ENCODE results near the gene SCRT2. TPM values are rescaled to one million over a fixed set of nuclear protein-coding genes. Genes with fewer than 3 reads are reported as not detected.

SCRT2 gene
- total RNA-seq, 4 donors from 2014 or later: not detected

DNA sequence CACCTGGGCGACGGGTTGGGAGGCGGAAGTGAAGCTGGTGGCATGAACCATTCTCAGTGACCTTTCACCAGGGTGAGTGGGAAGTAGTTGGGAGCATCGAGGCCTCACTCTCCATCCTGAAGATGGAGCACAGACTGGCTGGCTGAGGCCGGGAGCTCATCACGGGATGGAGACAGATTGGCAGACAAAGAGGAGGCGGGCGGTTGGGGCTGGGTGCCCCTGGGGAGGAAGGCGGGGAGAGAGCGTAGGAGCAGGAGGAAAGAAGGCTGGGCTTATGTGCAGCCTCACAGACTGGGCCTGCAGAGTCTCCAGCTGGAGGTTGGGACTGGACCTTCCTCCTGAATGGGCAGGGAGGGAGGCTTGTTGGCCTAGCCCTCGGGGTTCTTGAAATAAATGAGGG lies 44.2 kb upstream of the SCRT2 start:
- DNase-seq (ENCODE audit: low spot score in 2 of 2): no peak
- TF ChIP-seq, protein P1, sequence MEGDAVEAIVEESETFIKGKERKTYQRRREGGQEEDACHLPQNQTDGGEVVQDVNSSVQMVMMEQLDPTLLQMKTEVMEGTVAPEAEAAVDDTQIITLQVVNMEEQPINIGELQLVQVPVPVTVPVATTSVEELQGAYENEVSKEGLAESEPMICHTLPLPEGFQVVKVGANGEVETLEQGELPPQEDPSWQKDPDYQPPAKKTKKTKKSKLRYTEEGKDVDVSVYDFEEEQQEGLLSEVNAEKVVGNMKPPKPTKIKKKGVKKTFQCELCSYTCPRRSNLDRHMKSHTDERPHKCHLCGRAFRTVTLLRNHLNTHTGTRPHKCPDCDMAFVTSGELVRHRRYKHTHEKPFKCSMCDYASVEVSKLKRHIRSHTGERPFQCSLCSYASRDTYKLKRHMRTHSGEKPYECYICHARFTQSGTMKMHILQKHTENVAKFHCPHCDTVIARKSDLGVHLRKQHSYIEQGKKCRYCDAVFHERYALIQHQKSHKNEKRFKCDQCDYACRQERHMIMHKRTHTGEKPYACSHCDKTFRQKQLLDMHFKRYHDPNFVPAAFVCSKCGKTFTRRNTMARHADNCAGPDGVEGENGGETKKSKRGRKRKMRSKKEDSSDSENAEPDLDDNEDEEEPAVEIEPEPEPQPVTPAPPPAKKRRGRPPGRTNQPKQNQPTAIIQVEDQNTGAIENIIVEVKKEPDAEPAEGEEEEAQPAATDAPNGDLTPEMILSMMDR (IDR thresholded peaks at IDR 0.05): no peak
- no peak for TF ChIP-seq POLR2A (IDR thresholded peaks at IDR 0.05)
- no peak for TF ChIP-seq EP300 (IDR thresholded peaks at IDR 0.05)
- Histone ChIP-seq H3K27me3 (peaks cover 0 to 42% of the 10 kb centered on the region in 2 donors), H3K36me3 (no peaks in the 10 kb centered on the region), H3K4me3 (no peak overlapping the region), H3K27ac (no peak overlapping the region), H3K4me1 (no peaks in the 10 kb centered on the region), H3K9me3 (peaks cover 0 to 2% (median under 1%) of the 10 kb centered on the region in 4 donors)
- WGBS, 2 donors: 18 to 37% methylated on average over 8 to 11 of the region's 11 CpGs

GRCh38 chr20:719068-719467 lies 43.5 kb upstream of the SCRT2 start:
- Histone ChIP-seq H3K9me3 (peaks cover 0 to 9% (median 2%) of the 10 kb centered on the region in 4 donors), H3K36me3 (no peaks in the 10 kb centered on the region), H3K27ac (no peak overlapping the region), H3K27me3 (peaks cover 0 to 37% of the 10 kb centered on the region in 2 donors), H3K4me3 (no peak overlapping the region), H3K4me1 (no peaks in the 10 kb centered on the region)
- WGBS, 2 donors: 81 to 89% methylated on average over 5 of the region's 5 CpGs
- TF ChIP-seq EP300 (IDR thresholded peaks at IDR 0.05) (no peak), POLR2A (IDR thresholded peaks at IDR 0.05) (no peak)
- TF ChIP-seq, protein P1 (IDR thresholded peaks at IDR 0.05): no peak
- DNase-seq (ENCODE audit: low spot score in 2 of 2): no peak

DNA sequence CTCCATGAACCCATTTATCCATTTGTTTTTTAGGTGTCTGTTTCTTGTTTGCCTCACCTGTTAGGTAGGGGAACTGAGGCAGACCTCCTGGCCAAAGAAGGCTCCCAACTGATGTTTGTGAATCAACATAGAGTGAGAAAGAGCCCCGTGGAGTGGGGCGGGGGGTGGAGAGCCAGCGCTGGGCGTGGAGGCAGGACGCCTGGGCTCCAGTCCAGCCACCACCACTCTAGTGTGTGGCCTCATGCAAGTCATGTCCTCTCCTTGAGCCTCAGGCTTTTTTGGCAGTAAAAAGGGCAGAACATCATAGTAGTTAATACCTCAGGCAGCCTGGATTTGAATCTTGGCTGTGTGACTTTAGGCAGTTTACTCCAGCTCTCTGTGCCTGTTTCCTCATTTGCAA lies 42.2 kb upstream of the SCRT2 start:
- 60 to 76% methylated on average over 5 of the region's 5 CpGs for WGBS, 2 donors
- TF ChIP-seq EP300 (IDR thresholded peaks at IDR 0.05): no peak
- TF ChIP-seq, protein P1 (IDR thresholded peaks at IDR 0.05): no peak
- no peak for TF ChIP-seq POLR2A (IDR thresholded peaks at IDR 0.05)

GRCh38 chr20:717271-717670 lies 41.7 kb upstream of the SCRT2 start:
- Histone ChIP-seq H3K4me1 (no peaks in the 10 kb centered on the region), H3K36me3 (no peaks in the 10 kb centered on the region), H3K9me3 (peaks cover 0 to 27% (median 5%) of the 10 kb centered on the region in 4 donors), H3K27me3 (peaks cover 0 to 21% of the 10 kb centered on the region in 2 donors), H3K4me3 (no peak overlapping the region), H3K27ac (no peak overlapping the region)
- 81 to 87% methylated on average over 7 of the region's 7 CpGs for WGBS, 2 donors
- no peak for TF ChIP-seq EP300 (IDR thresholded peaks at IDR 0.05)
- no peak for TF ChIP-seq POLR2A (IDR thresholded peaks at IDR 0.05)
- no peak for DNase-seq (ENCODE audit: low spot score in 2 of 2)

More for the DNA sequence above, 42.2 kb upstream of the SCRT2 start:
- peaks cover 0 to 21% (median 4%) of the 10 kb centered on the region in 4 donors for H3K9me3 ChIP-seq
- no peak for DNase-seq (ENCODE audit: low spot score in 2 of 2)
- H3K36me3 ChIP-seq: no peaks in the 10 kb centered on the region
- H3K27ac ChIP-seq: no peak overlapping the region
- no peaks in the 10 kb centered on the region for H3K4me1 ChIP-seq
- H3K4me3 ChIP-seq: no peak overlapping the region
- peaks cover 0 to 26% of the 10 kb centered on the region in 2 donors for H3K27me3 ChIP-seq

DNA sequence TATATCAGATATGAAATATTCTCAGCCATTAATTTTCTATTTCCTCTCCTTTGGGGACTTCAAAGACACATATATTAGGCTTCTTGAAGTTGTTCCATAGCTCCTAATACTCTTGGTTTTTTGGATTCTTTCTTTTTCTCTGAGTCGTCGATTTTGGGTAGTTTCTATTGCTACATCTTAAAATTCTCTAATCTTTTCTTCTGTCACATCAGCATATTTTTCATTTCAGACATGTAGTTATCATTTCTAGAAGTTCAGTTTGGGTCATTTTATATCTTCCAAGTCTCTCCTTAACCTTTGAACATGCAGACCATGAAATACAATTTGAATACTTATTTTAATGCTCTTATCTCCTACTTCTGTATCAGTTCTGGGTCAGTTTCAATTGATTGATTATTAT lies 38.9 kb upstream of the SCRT2 start:
- DNase-seq (ENCODE audit: low spot score in 2 of 2): no peak
- Histone ChIP-seq H3K9me3 (peaks cover 0 to 26% (median 5%) of the 10 kb centered on the region in 4 donors), H3K27ac (no peak overlapping the region), H3K27me3 (peaks cover 0 to 32% of the 10 kb centered on the region in 2 donors), H3K4me3 (no peak overlapping the region), H3K4me1 (peaks cover 0 to 8% (median 0%) of the 10 kb centered on the region in 4 donors), H3K36me3 (no peaks in the 10 kb centered on the region)
- WGBS, 2 donors: 87 to 93% methylated on average over 2 of the region's 2 CpGs
- TF ChIP-seq POLR2A (IDR thresholded peaks at IDR 0.05): no peak
- TF ChIP-seq, protein P1 (IDR thresholded peaks at IDR 0.05): no peak
- TF ChIP-seq EP300 (IDR thresholded peaks at IDR 0.05): no peak
